CD4-positive, alpha-beta T cell treated with Interleukin-2 at 100 ng/mL for 4 hours (primary cell): ENCODE results near the gene DOK1.
"Not testable (repeated sequence)": the region's sequence is repeated elsewhere in the genome, so short reads cannot be mapped to it uniquely, and the experiment has no call there.

Source experiments
- DNase-seq: peaks from one replicate; pipeline ENCODE4 v3.0.0-alpha.2; 2020; ENCODE audit warnings: low spot score

The DOK1 gene

GRCh38 chr2:74548900-74549826, 5.4 kb upstream of the DOK1 start:
- no peak for DNase-seq

DNA sequence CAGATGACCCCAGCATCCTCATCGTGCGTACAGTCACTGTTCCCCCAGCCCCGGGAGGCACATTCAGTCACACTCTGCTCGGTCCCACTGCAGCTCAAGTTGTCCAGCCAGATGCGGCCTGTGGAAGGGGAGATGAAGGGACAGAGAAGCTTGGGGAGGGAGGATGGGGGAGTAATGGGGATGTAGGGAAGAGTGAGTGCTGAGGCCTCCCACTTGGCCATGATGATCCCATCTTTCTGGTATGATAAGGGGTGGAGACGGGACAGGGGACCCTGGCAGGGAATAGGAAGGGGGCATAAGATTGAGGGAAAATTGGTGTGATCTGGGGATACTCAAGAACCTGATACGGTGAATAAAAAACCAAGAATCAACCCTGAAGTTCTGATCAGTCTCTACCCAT, 4.3 kb upstream of the DOK1 start:
- no peak for DNase-seq

- DNase-seq = no peak
Measured at GRCh38 chr2:74551530-74551929, 3.0 kb upstream of the DOK1 start.

- DNase-seq = no peak
Measured at GRCh38 chr2:74551942-74552913, 2.3 kb upstream of the DOK1 start.

GRCh38 chr2:74552914-74553811, 1.4 kb upstream of the DOK1 start:
- no peak for DNase-seq

- DNase-seq = peak; percentile 34
Measured at GRCh38 chr2:74554820-74555531, 456 bp downstream of the DOK1 start.

- no peak for DNase-seq
Measured at GRCh38 chr2:74555610-74556103, 1.1 kb downstream of the DOK1 start.

- DNase-seq = no peak
Measured at GRCh38 chr2:74556159-74556558, 1.6 kb downstream of the DOK1 start.

- DNase-seq = no peak
Measured at GRCh38 chr2:74556831-74557370, 2.4 kb downstream of the DOK1 start.

- DNase-seq = no peak
Measured at GRCh38 chr2:74558284-74559230, 4.0 kb downstream of the DOK1 start.

DNA sequence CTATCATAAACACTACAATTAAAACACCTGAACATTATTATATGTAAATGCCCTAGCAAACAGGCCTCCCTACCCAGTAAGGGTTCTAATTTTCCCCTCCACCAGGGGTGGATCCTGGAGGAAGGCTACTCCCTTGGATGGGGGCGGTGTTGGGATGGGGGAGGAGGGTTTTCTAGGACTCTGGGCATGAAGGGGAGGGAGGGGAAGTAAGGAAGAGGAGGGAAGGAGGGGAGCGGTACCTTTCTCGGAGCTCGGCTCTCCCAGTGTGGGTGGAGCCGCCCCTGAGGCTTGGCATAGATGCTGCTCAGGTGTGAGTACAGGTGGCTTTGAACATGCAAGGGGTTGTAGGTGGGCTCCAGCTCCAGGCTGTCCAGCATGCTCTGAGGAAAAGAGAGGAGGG, 5.4 kb downstream of the DOK1 start:
- DNase-seq = no peak

- no peak for DNase-seq
Measured at GRCh38 chr2:74560591-74560990, 6.1 kb downstream of the DOK1 start.

DNA sequence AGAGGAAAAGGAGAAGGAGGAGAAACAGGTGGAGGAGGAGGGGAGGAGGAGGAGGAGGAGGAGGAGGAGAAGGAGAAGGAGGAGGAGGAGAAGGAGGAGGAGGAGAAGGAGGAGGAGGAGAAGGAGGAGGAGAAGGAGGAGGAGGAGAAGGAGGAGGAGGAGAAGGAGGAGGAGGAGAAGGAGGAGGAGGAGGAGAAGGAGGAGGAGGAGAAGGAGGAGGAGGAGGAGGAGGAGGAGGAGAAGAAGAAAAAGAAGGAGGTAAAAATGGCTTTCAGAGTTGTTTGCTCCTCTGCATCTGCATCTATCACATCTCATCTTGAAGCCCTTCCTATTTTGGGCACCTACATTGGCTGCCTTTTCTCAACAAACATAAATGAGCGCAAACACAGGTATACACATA, 6.5 kb downstream of the DOK1 start:
- DNase-seq = not testable (repeated sequence)

- no peak for DNase-seq
Measured at GRCh38 chr2:74562126-74562775, 7.7 kb downstream of the DOK1 start.

DNA sequence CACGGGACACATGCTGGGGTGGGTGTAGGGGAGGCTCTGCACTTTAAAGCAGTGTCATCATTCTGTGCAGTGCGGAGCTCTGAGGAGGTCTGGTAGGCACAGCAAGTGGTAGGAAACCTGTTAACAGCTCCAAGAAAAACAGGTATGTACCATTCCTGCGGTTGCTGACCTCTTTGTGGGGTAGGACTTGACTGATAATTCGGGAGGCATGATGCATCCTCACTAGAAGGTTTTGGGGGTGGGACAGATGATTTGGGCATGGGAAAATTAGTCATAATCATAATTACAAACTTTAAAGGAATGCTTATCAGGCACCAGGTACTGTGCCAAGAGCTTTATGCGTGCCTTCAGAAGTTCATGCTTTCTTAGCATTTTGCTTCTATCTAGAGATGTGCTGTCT, 9.7 kb downstream of the DOK1 start:
- DNase-seq = no peak

DNA sequence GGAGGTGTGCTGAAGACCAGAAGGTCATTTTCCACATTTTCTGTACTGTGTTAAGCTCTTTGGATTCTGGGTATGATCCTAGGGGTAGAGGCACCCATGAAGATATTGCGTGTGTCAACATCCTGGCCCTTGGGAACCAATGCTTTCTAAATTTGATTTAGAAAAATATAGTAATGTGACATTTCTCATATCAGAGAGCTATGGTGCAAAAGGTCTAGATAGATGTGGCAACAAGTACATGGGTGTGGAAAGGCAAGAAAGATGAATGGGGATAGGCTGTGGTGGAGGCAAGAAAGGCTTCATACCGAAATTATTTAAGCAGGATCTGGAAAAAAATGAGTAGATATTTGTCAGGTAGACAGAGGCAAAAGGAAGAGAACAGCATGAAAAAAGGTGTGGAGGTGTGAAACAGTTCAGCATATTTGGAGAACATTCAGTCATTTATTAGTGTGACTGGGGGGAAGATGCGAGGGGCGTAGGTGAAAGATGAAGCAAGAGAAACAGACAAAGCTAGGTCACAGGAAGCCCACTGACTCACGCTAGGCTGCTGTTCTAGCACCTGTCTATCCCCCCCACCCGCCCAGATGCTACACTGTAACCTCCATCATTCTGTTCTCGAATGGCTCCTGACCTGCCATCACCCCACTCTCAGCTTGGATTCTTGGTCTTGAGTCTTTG, 11.7 kb downstream of the DOK1 start:
- no peak for DNase-seq

GRCh38 chr2:74566754-74567085, 12.2 kb downstream of the DOK1 start:
- DNase-seq = no peak

- DNase-seq = no peak
Measured at GRCh38 chr2:74567881-74568280, 13.4 kb downstream of the DOK1 start.
